BLaER1 treated with 17β-estradiol and CSF1 and Interleukin-3, amounts not matched to agents 10 nM and 100 nM (cell line): ENCODE results near the gene NPFFR1.

Source experiments
- H3K27ac ChIP-seq, 11 experiments: shearing (Covaris generic); formaldehyde crosslinking; 2 replicates each; pipeline ENCODE4 v1.8.1; 2022
- H3K27me3 ChIP-seq, 11 experiments: shearing (Covaris generic); formaldehyde crosslinking; 2 replicates each; pipeline ENCODE4 v1.8.1; 2022
- H3K36me3 ChIP-seq, 11 experiments: shearing (Covaris generic); formaldehyde crosslinking; 2 replicates each; pipeline ENCODE4 v1.8.1; 2022
- H3K4me1 ChIP-seq, 10 experiments: shearing (Covaris generic); formaldehyde crosslinking; 2 replicates each; pipeline ENCODE4 v1.8.1; 2022
- H3K4me2 ChIP-seq, 11 experiments: shearing (Covaris generic); formaldehyde crosslinking; 2 replicates each; pipeline ENCODE4 v1.8.1; 2022
- H3K4me3 ChIP-seq, 10 experiments: shearing (Covaris generic); formaldehyde crosslinking; 2 replicates each; pipeline ENCODE4 v1.8.1; 2022
- H3K9ac ChIP-seq, 11 experiments: shearing (Covaris generic); formaldehyde crosslinking; 2 replicates each; pipeline ENCODE4 v1.8.1; 2022
- H3K9me3 ChIP-seq, 11 experiments: shearing (Covaris generic); formaldehyde crosslinking; replicated peaks in 1 of 11; 2 replicates each; pipeline ENCODE4 v1.8.1; 2022
- H4K20me1 ChIP-seq, 11 experiments: shearing (Covaris generic); formaldehyde crosslinking; 2 replicates each; pipeline ENCODE4 v1.8.1; 2022
- Cebpa-rat ChIP-seq, 11 experiments: shearing (Covaris generic); IDR thresholded peaks; 2 replicates each; pipeline ENCODE4 v1.8.1; 2022

Gene NPFFR1, protein sequence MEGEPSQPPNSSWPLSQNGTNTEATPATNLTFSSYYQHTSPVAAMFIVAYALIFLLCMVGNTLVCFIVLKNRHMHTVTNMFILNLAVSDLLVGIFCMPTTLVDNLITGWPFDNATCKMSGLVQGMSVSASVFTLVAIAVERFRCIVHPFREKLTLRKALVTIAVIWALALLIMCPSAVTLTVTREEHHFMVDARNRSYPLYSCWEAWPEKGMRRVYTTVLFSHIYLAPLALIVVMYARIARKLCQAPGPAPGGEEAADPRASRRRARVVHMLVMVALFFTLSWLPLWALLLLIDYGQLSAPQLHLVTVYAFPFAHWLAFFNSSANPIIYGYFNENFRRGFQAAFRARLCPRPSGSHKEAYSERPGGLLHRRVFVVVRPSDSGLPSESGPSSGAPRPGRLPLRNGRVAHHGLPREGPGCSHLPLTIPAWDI

GRCh38 chr10:70283445-70284399, at the start of gene NPFFR1:
Gene NPFFR1, minus strand, starts transcription at chr10:70284004. Its CDS starts 328 bp downstream, at chr10:70283676.
- Histone ChIP-seq H3K27ac (no peak within 1 kb of the TSS), H3K27me3 (peaks cover 12 to 39% (median 19%) of the 10 kb centered on the region in 11 experiments; a peak in 20 of 22 replicates), H3K4me3 (no peak within 1 kb of the TSS), H3K9me3 (peaks cover 0 to 13% (median 6%) of the 10 kb centered on the region in 11 experiments; a peak in 8 of 22 replicates), H3K4me1 (no peaks in the 10 kb centered on the region), H3K36me3 (no peaks in the 10 kb centered on the region), H3K9ac (no peak within 1 kb of the TSS), H3K4me2 (no peak within 1 kb of the TSS), H4K20me1 (no peaks in the 10 kb centered on the region)
- no peak for TF ChIP-seq Cebpa-rat (IDR thresholded peaks at IDR 0.05)

DNA sequence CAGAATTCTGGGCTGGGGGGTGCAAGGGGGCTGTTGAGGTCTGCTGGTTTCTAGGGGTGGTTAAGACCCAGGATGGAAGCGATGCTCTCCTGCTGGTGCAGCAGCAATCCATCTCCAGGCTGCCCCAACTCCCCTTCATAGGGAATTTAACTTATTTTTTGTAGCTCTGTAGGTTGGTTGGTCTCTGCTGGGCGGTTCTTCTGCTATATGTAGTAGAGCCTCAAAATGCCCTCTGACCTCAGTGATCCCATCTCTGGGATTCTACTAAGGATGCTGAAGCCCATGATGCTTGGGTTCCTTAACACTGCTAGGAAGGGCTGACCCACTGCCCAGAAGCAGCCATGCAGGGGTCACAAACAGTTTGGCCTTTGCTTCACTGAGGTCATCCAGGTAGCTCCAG, 49.5 kb upstream of the NPFFR1 start:
- Histone ChIP-seq H3K27ac (no peak overlapping the region), H3K4me3 (no peak overlapping the region), H3K9me3 (peaks cover 12 to 30% (median 19%) of the 10 kb centered on the region in 11 experiments; a peak in 19 of 22 replicates), H3K27me3 (peaks cover 32 to 97% (median 58%) of the 10 kb centered on the region in 11 experiments), H3K4me1 (peaks cover 36 to 76% (median 68%) of the 10 kb centered on the region in 10 experiments), H4K20me1 (peaks cover 11 to 98% (median 87%) of the 10 kb centered on the region in 11 experiments; a peak in 21 of 22 replicates), H3K36me3 (peaks cover 0 to 5% (median 0%) of the 10 kb centered on the region in 11 experiments; a peak in 2 of 22 replicates), H3K4me2 (peak overlapping the region in 4 of 11 experiments; percentile 81 to 93 (median 88); a peak in 6 of 22 replicates), H3K9ac (no peak overlapping the region)
- no peak for TF ChIP-seq Cebpa-rat (IDR thresholded peaks at IDR 0.05)

- Histone ChIP-seq H3K4me3 (no peak overlapping the region), H4K20me1 (peaks cover 11 to 98% (median 85%) of the 10 kb centered on the region in 11 experiments; a peak in 21 of 22 replicates), H3K9me3 (peaks cover 12 to 26% (median 17%) of the 10 kb centered on the region in 11 experiments; a peak in 19 of 22 replicates), H3K9ac (no peak overlapping the region), H3K4me2 (peak overlapping the region; percentile 63 to 93 (median 86)), H3K27me3 (peaks cover 32 to 97% (median 73%) of the 10 kb centered on the region in 11 experiments), H3K4me1 (peaks cover 26 to 60% (median 52%) of the 10 kb centered on the region in 10 experiments), H3K27ac (no peak overlapping the region), H3K36me3 (peaks cover 0 to 5% (median 0%) of the 10 kb centered on the region in 11 experiments; a peak in 2 of 22 replicates)
- no peak for TF ChIP-seq Cebpa-rat (IDR thresholded peaks at IDR 0.05)
These were observed 47.9 kb upstream of the NPFFR1 start for GRCh38 chr10:70331486-70332268.

GRCh38 chr10:70331160-70331485, 47.3 kb upstream of the NPFFR1 start:
- peaks cover 10 to 21% (median 12%) of the 10 kb centered on the region in 11 experiments; a peak in 19 of 22 replicates for H3K9me3 ChIP-seq
- H3K27ac ChIP-seq: no peak overlapping the region
- peak overlapping the region; percentile 63 to 93 (median 86) for H3K4me2 ChIP-seq
- peaks cover 0 to 5% (median 0%) of the 10 kb centered on the region in 11 experiments; a peak in 2 of 22 replicates for H3K36me3 ChIP-seq
- no peak for TF ChIP-seq Cebpa-rat (IDR thresholded peaks at IDR 0.05)
- H3K4me3 ChIP-seq: no peak overlapping the region
- no peak overlapping the region for H3K9ac ChIP-seq
- peaks cover 26 to 56% (median 47%) of the 10 kb centered on the region in 10 experiments for H3K4me1 ChIP-seq
- H4K20me1 ChIP-seq: peaks cover 11 to 98% (median 83%) of the 10 kb centered on the region in 11 experiments; a peak in 21 of 22 replicates
- peaks cover 32 to 97% (median 74%) of the 10 kb centered on the region in 11 experiments for H3K27me3 ChIP-seq

- H3K4me2 ChIP-seq: peak overlapping the region in 8 of 11 experiments; percentile 63 to 93 (median 84); a peak in 13 of 22 replicates
- H3K4me1 ChIP-seq: peaks cover 26 to 56% (median 44%) of the 10 kb centered on the region in 10 experiments
- H4K20me1 ChIP-seq: peaks cover 11 to 98% (median 80%) of the 10 kb centered on the region in 11 experiments; a peak in 21 of 22 replicates
These were observed 46.9 kb upstream of the NPFFR1 start for GRCh38 chr10:70330671-70331070.

DNA sequence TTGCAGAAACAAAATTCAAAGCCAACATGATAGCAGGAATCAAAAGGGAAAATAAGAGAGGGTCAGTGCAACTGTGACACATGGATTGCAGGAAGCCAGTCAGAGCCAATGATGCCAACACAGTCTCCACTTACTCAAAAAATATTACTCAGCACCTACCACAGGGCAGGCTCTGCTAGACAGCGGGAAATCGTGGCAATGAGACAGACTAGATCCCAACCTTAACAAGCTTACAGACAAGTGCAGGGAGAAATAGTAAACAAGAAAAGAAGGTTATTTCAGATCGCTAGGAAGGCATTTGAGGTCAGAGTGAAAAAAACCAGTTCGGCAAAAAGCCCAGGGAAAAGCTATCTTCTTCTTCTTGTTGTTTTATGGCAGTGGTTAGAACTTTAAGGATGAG, 45.2 kb upstream of the NPFFR1 start:
- peaks cover 0 to 5% (median 0%) of the 10 kb centered on the region in 11 experiments; a peak in 2 of 22 replicates for H3K36me3 ChIP-seq
- H3K4me3 ChIP-seq: no peak overlapping the region
- H3K4me1 ChIP-seq: peaks cover 31 to 57% (median 46%) of the 10 kb centered on the region in 10 experiments
- H3K4me2 ChIP-seq: no peak overlapping the region
- TF ChIP-seq Cebpa-rat (IDR thresholded peaks at IDR 0.05): no peak
- peaks cover 9 to 11% (median 10%) of the 10 kb centered on the region in 11 experiments; a peak in 19 of 22 replicates for H3K9me3 ChIP-seq
- H3K27me3 ChIP-seq: peaks cover 32 to 97% (median 71%) of the 10 kb centered on the region in 11 experiments
- no peak overlapping the region for H3K27ac ChIP-seq
- peaks cover 16 to 98% (median 81%) of the 10 kb centered on the region in 11 experiments; a peak in 21 of 22 replicates for H4K20me1 ChIP-seq
- H3K9ac ChIP-seq: no peak overlapping the region

More at GRCh38 chr10:70330671-70331070, 46.9 kb upstream of the NPFFR1 start:
- Histone ChIP-seq H3K9me3 (peaks cover 9 to 16% (median 12%) of the 10 kb centered on the region in 11 experiments; a peak in 19 of 22 replicates), H3K36me3 (peaks cover 0 to 5% (median 0%) of the 10 kb centered on the region in 11 experiments; a peak in 2 of 22 replicates), H3K27me3 (peaks cover 32 to 97% (median 79%) of the 10 kb centered on the region in 11 experiments), H3K9ac (no peak overlapping the region), H3K4me3 (no peak overlapping the region), H3K27ac (no peak overlapping the region)
- no peak for TF ChIP-seq Cebpa-rat (IDR thresholded peaks at IDR 0.05)

DNA sequence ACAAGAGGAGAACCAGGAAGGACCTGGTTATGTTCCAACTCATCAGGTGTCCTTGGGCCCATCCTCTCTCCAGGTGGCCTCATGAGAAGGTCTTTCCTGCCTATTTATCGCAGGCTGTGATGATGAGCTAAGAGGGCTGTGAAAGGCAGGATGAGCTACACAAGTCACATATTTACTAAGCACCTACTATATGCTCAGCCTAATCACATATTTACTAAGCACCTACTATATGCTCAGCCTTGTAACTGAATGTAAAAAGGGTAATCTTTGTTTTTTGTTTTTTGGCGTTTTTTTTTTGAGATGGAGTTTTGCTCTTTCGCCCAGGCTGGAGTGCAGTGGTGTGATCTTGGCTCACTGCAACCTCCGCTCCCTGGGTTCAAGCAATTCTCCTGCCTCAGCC, 44.2 kb upstream of the NPFFR1 start:
- Histone ChIP-seq H3K27ac (no peak overlapping the region), H3K4me1 (peaks cover 40 to 63% (median 55%) of the 10 kb centered on the region in 10 experiments), H3K4me3 (no peak overlapping the region), H3K36me3 (no peaks in the 10 kb centered on the region; a peak in 1 of 22 replicates), H4K20me1 (peaks cover 16 to 98% (median 84%) of the 10 kb centered on the region in 11 experiments; a peak in 21 of 22 replicates), H3K9ac (no peak overlapping the region), H3K9me3 (peaks cover 0 to 2% (median under 1%) of the 10 kb centered on the region in 11 experiments; a peak in 13 of 22 replicates), H3K27me3 (peaks cover 26 to 97% (median 61%) of the 10 kb centered on the region in 11 experiments), H3K4me2 (no peak overlapping the region; a peak in 1 of 22 replicates)
- no peak for TF ChIP-seq Cebpa-rat (IDR thresholded peaks at IDR 0.05)
